ENCODE results near the gene U2SURP. TPM values are rescaled to one million over a fixed set of nuclear protein-coding genes. Genes with fewer than 3 reads are reported as not detected.

U2SURP gene
- total RNA-seq, 1 donor from 2014 or later: 72.2 TPM

- Histone ChIP-seq H3K4me3 (peak overlapping the region; percentile 47 to 63), H3K27ac (no peak overlapping the region), H3K4me1 (peaks cover 12% of the 10 kb centered on the region), H3K9me3 (no peaks in the 10 kb centered on the region), H3K27me3 (no peaks in the 10 kb centered on the region), H3K36me3 (no peaks in the 10 kb centered on the region)
- DNase-seq (ENCODE audit: extremely low spot score in 2 of 2): no peak
- TF ChIP-seq CTCF (IDR thresholded peaks at IDR 0.05) (no peak), POLR2AphosphoS5 (IDR thresholded peaks at IDR 0.05; ENCODE audit: insufficient read depth in 1 of 2, low read depth in 1 of 2) (no peak), POLR2A (IDR thresholded peaks at IDR 0.05) (no peak)
- intact Hi-C loops (cut with DNase I): no loop called here
Measured at GRCh38 chr3:142963234-142963515, 38.2 kb upstream of the U2SURP start.

DNA sequence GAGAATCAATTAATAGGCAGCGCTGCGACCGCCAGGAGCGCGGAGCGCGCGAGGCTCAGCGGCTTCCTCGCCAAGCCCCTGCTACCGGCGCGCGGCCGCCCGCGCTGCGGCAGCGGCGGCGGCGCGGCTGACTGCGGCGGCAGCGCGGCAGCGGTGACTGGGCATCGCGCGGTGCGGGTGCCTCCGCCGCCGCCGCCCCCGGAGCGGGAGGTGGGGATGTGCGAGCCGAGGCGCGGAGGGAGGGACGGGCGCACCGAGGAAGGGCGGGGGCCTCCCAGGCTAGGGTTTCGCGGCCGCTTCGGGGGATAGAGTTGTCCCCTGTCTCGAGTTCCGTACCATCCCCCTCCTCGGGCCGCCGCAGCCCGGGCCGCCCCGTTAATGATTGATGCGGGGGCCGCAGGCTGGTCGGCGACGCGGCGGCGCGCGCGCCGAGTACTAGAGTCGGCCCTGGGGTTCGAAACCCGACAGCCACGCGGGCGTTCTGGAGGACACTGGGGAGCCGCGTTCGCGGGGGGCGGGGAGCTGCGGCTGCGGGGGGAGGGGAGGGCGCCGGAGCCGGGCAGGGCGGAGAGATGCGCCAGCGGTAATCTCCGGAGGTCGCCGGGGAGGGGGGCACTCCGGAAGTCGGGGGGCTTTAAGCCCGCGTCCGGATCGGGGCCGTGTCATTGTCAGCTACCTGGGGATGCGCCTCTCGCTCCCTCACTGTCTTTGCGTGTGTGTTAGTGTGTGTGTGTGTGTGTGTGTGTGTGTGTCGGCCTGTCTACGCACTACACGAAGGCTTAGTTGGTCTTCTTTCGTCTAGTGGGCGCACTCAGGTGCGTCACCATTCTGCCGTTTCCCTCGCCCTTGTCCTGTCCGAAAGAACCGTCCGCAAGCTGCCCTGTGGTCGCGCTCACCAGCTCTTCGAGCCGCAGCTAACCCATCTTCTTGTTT is 37.6 kb upstream of the U2SURP start, which contains the start of gene PAQR9:
TSS of gene PAQR9 (minus strand) at position 159 of the 933 bp plus-strand sequence. CDS start 338 bp downstream, outside the sequence.
- intact Hi-C loops (cut with DNase I): no loop called here
- TF ChIP-seq CTCF (IDR thresholded peaks at IDR 0.05) (no peak), POLR2AphosphoS5 (IDR thresholded peaks at IDR 0.05; ENCODE audit: insufficient read depth in 1 of 2, low read depth in 1 of 2) (no peak), POLR2A (IDR thresholded peaks at IDR 0.05) (no peak)

DNA sequence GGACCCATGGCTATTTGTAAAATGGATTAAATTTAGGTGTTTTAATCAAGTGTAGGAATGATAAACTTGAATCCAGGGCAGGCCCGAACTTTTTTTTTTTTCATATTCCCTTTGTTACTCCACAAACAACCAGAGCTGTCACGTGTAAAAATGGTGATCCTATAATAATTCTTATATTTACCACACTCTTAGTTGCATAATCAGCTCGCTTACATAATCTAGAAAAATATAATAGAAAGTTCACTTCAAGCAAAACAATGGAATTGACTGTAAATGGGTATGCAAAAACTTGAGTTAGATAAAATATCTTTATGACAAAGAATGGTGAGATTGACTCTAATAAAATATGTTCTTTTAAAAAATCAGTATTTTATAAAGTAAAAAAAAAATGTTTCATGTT is 35.8 kb upstream of the U2SURP start:
- peaks cover 12% of the 10 kb centered on the region for H3K4me1 ChIP-seq
- TF ChIP-seq CTCF (IDR thresholded peaks at IDR 0.05) (no peak), POLR2AphosphoS5 (IDR thresholded peaks at IDR 0.05; ENCODE audit: insufficient read depth in 1 of 2, low read depth in 1 of 2) (no peak), POLR2A (IDR thresholded peaks at IDR 0.05) (no peak)
- no peak for DNase-seq (ENCODE audit: extremely low spot score in 2 of 2)
- H3K9me3 ChIP-seq: no peaks in the 10 kb centered on the region
- no peak overlapping the region for H3K27ac ChIP-seq
- H3K4me3 ChIP-seq: no peak overlapping the region
- H3K27me3 ChIP-seq: no peaks in the 10 kb centered on the region
- intact Hi-C loops (cut with DNase I): no loop called here
- H3K36me3 ChIP-seq: no peaks in the 10 kb centered on the region

More for the DNA sequence above, 37.6 kb upstream of the U2SURP start, which contains the start of gene PAQR9:
- no peak for DNase-seq (ENCODE audit: extremely low spot score in 2 of 2)
- no peaks in the 10 kb centered on the region for H3K36me3 ChIP-seq
- H3K4me1 ChIP-seq: peaks cover 12% of the 10 kb centered on the region
- peak within 1 kb of the TSS; percentile 47 to 63 for H3K4me3 ChIP-seq
- H3K27ac ChIP-seq: no peak within 1 kb of the TSS
- no peaks in the 10 kb centered on the region for H3K27me3 ChIP-seq
- no peaks in the 10 kb centered on the region for H3K9me3 ChIP-seq

- Histone ChIP-seq H3K4me1 (peaks cover 12% of the 10 kb centered on the region), H3K36me3 (no peaks in the 10 kb centered on the region), H3K27ac (no peak overlapping the region), H3K27me3 (no peaks in the 10 kb centered on the region), H3K9me3 (no peaks in the 10 kb centered on the region), H3K4me3 (no peak overlapping the region)
- intact Hi-C loops (cut with DNase I): no loop called here
- TF ChIP-seq POLR2A (IDR thresholded peaks at IDR 0.05) (no peak), CTCF (IDR thresholded peaks at IDR 0.05) (no peak), POLR2AphosphoS5 (IDR thresholded peaks at IDR 0.05; ENCODE audit: insufficient read depth in 1 of 2, low read depth in 1 of 2) (no peak)
- no peak for DNase-seq (ENCODE audit: extremely low spot score in 2 of 2)
Measured at GRCh38 chr3:142966808-142967207, 34.6 kb upstream of the U2SURP start.
